Neural progenitor cell (in vitro differentiated cells): ENCODE data around the gene LYST. TPM values are rescaled to one million over a fixed set of nuclear protein-coding genes. Genes with fewer than 3 reads are reported as not detected.

Experiments
- DNase-seq: peaks from one replicate; pipeline ENCODE4 v3.0.0-alpha.2; 2016; ENCODE audit warnings: low spot score
- H2AFZ ChIP-seq: fragments of 200-600 bp; sonication (generic); replicated peaks from 2 replicates; pipeline ENCODE4 v1.6.1; 2016; ENCODE audit warnings: antibody characterized with exemption
- H3F3A ChIP-seq: fragments of 200-600 bp; sonication (generic); 2 replicates; pipeline ENCODE4 v1.6.1; 2016; ENCODE audit warnings: antibody characterized with exemption, low read depth
- H3K27ac ChIP-seq: fragments of 200-600 bp; sonication (generic); 2 replicates; pipeline ENCODE4 v1.5.1; 2016; ENCODE audit warnings: mild to moderate bottlenecking
- H3K27me3 ChIP-seq: fragments of 200-600 bp; sonication (generic); 2 replicates; pipeline ENCODE4 v1.6.1; 2016; ENCODE audit warnings: mild to moderate bottlenecking, moderate library complexity
- H3K36me3 ChIP-seq: fragments of 200-600 bp; sonication (generic); 2 replicates; pipeline ENCODE4 v1.5.1; 2016
- H3K4me1 ChIP-seq: fragments of 200-600 bp; sonication (generic); 2 replicates; pipeline ENCODE4 v1.6.1; 2016; ENCODE audit warnings: mixed run types
- H3K4me2 ChIP-seq: fragments of 200-600 bp; sonication (generic); 2 replicates; pipeline ENCODE4 v1.6.1; 2016
- H3K4me3 ChIP-seq: fragments of 200-600 bp; sonication (generic); 2 replicates; pipeline ENCODE4 v1.5.1; 2016
- H3K79me2 ChIP-seq: fragments of 200-600 bp; sonication (generic); 2 replicates; pipeline ENCODE4 v1.6.1; 2016; ENCODE audit warnings: low read depth
- H3K9ac ChIP-seq: fragments of 200-600 bp; sonication (generic); 2 replicates; pipeline ENCODE4 v1.6.1; 2016
- H3K9me3 ChIP-seq: fragments of 200-600 bp; sonication (generic); 2 replicates; pipeline ENCODE4 v1.5.1; 2016; ENCODE audit warnings: low read depth
- H4K20me1 ChIP-seq: fragments of 200-600 bp; sonication (generic); 2 replicates; pipeline ENCODE4 v1.6.1; 2016; ENCODE audit warnings: low read depth
- H3K27ac Mint-ChIP-seq: 3 replicates; pipeline ENCODE4 v1.8.0; 2021; ENCODE audit warnings: mixed read lengths
- H3K27me3 Mint-ChIP-seq: 2 replicates; pipeline ENCODE4 v1.8.0; 2022; ENCODE audit warnings: low read depth, mild to moderate bottlenecking, inconsistent platforms, moderate library complexity, mixed read lengths; ENCODE audit not compliant: insufficient read depth
- H3K36me3 Mint-ChIP-seq: 3 replicates; pipeline ENCODE4 v1.8.0; 2021; ENCODE audit warnings: mixed read lengths
- H3K4me1 Mint-ChIP-seq: 3 replicates; pipeline ENCODE4 v1.8.0; 2021; ENCODE audit warnings: mixed read lengths
- H3K4me3 Mint-ChIP-seq: 3 replicates; pipeline ENCODE4 v1.8.0; 2021; ENCODE audit warnings: mild to moderate bottlenecking, moderate library complexity, mixed read lengths
- H3K9me3 Mint-ChIP-seq: 3 replicates; pipeline ENCODE4 v1.8.0; 2020; ENCODE audit warnings: mixed read lengths
- EZH2 ChIP-seq: fragments of 200-600 bp; sonication (generic); IDR thresholded peaks from 2 replicates; pipeline ENCODE4 v1.6.1; 2017; ENCODE audit warnings: antibody characterized with exemption, mild to moderate bottlenecking, moderate library complexity
- EZH2phosphoT487 ChIP-seq: fragments of 200-600 bp; sonication (generic); IDR thresholded peaks from 2 replicates; pipeline ENCODE4 v1.6.1; 2017; ENCODE audit warnings: antibody characterized with exemption
- total RNA-seq: library from RNA; depleted of rRNA; stranded (reverse); fragments of >200 nt; gene quantifications from 2 replicates; pipeline ENCODE4 v1.2.3, GENCODE V29; 2015; ENCODE audit warnings: low replicate concordance
- TF ChIP-seq, protein P1 (sequence below): fragments of 200-600 bp; sonication (generic); IDR thresholded peaks from 2 replicates; pipeline ENCODE4 v1.5.1; 2017; ENCODE audit warnings: antibody characterized with exemption, mild to moderate bottlenecking

LYST gene
- total RNA-seq, 1 donor from 2014 or later: 0.82 TPM

GRCh38 chr1:235841938-235842545 is 24.7 kb downstream of the LYST start:
- H3K27ac Mint-ChIP-seq: no peak overlapping the region
- peaks cover 4% of the 10 kb centered on the region for H3K9me3 Mint-ChIP-seq
- Histone ChIP-seq H4K20me1 (no peaks in the 10 kb centered on the region), H3K4me2 (no peak overlapping the region), H3K27me3 (no peaks in the 10 kb centered on the region), H3K4me1 (peaks cover 11% of the 10 kb centered on the region), H3F3A (no peaks in the 10 kb centered on the region), H3K4me3 (no peak overlapping the region), H3K9ac (no peak overlapping the region), H3K79me2 (no peaks in the 10 kb centered on the region), H3K36me3 (no peaks in the 10 kb centered on the region), H2AFZ (no peak overlapping the region), H3K9me3 (no peaks in the 10 kb centered on the region), H3K27ac (no peak overlapping the region)
- peaks cover 1% of the 10 kb centered on the region for H3K36me3 Mint-ChIP-seq
- H3K4me3 Mint-ChIP-seq: no peak overlapping the region
- DNase-seq: no peak
- TF ChIP-seq EZH2phosphoT487 (no peak), EZH2 (no peak)
- TF ChIP-seq, protein P1, sequence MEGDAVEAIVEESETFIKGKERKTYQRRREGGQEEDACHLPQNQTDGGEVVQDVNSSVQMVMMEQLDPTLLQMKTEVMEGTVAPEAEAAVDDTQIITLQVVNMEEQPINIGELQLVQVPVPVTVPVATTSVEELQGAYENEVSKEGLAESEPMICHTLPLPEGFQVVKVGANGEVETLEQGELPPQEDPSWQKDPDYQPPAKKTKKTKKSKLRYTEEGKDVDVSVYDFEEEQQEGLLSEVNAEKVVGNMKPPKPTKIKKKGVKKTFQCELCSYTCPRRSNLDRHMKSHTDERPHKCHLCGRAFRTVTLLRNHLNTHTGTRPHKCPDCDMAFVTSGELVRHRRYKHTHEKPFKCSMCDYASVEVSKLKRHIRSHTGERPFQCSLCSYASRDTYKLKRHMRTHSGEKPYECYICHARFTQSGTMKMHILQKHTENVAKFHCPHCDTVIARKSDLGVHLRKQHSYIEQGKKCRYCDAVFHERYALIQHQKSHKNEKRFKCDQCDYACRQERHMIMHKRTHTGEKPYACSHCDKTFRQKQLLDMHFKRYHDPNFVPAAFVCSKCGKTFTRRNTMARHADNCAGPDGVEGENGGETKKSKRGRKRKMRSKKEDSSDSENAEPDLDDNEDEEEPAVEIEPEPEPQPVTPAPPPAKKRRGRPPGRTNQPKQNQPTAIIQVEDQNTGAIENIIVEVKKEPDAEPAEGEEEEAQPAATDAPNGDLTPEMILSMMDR: no peak
- H3K27me3 Mint-ChIP-seq: peaks cover 2% of the 10 kb centered on the region
- H3K4me1 Mint-ChIP-seq: no peaks in the 10 kb centered on the region

- no peaks in the 10 kb centered on the region for H3K79me2 ChIP-seq
- no peaks in the 10 kb centered on the region for H3K36me3 ChIP-seq
- no peaks in the 10 kb centered on the region for H4K20me1 ChIP-seq
- no peaks in the 10 kb centered on the region for H3K4me1 Mint-ChIP-seq
- TF ChIP-seq, protein P1: no peak
- TF ChIP-seq EZH2 (no peak), EZH2phosphoT487 (no peak)
- no peak overlapping the region for H3K4me3 Mint-ChIP-seq
- no peaks in the 10 kb centered on the region for H3F3A ChIP-seq
- peaks cover 7% of the 10 kb centered on the region for H3K4me1 ChIP-seq
- no peaks in the 10 kb centered on the region for H3K36me3 Mint-ChIP-seq
- DNase-seq: no peak
- H3K27ac Mint-ChIP-seq: no peak overlapping the region
- H3K9ac ChIP-seq: no peak overlapping the region
- H3K4me3 ChIP-seq: no peak overlapping the region
- H2AFZ ChIP-seq: no peak overlapping the region
- H3K9me3 Mint-ChIP-seq: no peaks in the 10 kb centered on the region
- H3K9me3 ChIP-seq: no peaks in the 10 kb centered on the region
- H3K4me2 ChIP-seq: no peak overlapping the region
- no peaks in the 10 kb centered on the region for H3K27me3 Mint-ChIP-seq
- H3K27ac ChIP-seq: no peak overlapping the region
- H3K27me3 ChIP-seq: no peaks in the 10 kb centered on the region
Measured at GRCh38 chr1:235838021-235838420, 28.7 kb downstream of the LYST start.

- no peaks in the 10 kb centered on the region for H3K4me1 ChIP-seq
- no peak overlapping the region for H3K4me3 ChIP-seq
- H4K20me1 ChIP-seq: no peaks in the 10 kb centered on the region
- no peaks in the 10 kb centered on the region for H3K27me3 Mint-ChIP-seq
- no peaks in the 10 kb centered on the region for H3F3A ChIP-seq
- TF ChIP-seq, protein P1: no peak
- TF ChIP-seq EZH2phosphoT487: no peak
- TF ChIP-seq EZH2: no peak
- H3K4me2 ChIP-seq: no peak overlapping the region
- no peaks in the 10 kb centered on the region for H3K36me3 ChIP-seq
- H3K9me3 ChIP-seq: no peaks in the 10 kb centered on the region
- no peak for DNase-seq
- no peak overlapping the region for H2AFZ ChIP-seq
- no peaks in the 10 kb centered on the region for H3K4me1 Mint-ChIP-seq
- H3K27me3 ChIP-seq: no peaks in the 10 kb centered on the region
- H3K27ac ChIP-seq: no peak overlapping the region
- H3K4me3 Mint-ChIP-seq: no peak overlapping the region
- H3K9ac ChIP-seq: no peak overlapping the region
- H3K79me2 ChIP-seq: no peaks in the 10 kb centered on the region
- no peak overlapping the region for H3K27ac Mint-ChIP-seq
- H3K9me3 Mint-ChIP-seq: no peaks in the 10 kb centered on the region
- no peaks in the 10 kb centered on the region for H3K36me3 Mint-ChIP-seq
Measured at GRCh38 chr1:235835226-235835625, 31.5 kb downstream of the LYST start.
